PC-3 (cell line): ENCODE results near the gene FUT8.

Source experiments
- EZH2phosphoT487 ChIP-seq: fragments of 300-600 bp; sonication (generic); IDR thresholded peaks from 2 replicates; pipeline ENCODE4 v1.6.1; 2018; ENCODE audit warnings: mild to moderate bottlenecking, antibody characterized with exemption, low read length, borderline replicate concordance
- TF ChIP-seq, protein P1 (sequence below): fragments of 300-600 bp; sonication (generic); conservative IDR thresholded peaks from 2 replicates; pipeline ENCODE4 v1.5.1; 2017; ENCODE audit warnings: antibody characterized with exemption, low read depth, mild to moderate bottlenecking, low read length

DNA sequence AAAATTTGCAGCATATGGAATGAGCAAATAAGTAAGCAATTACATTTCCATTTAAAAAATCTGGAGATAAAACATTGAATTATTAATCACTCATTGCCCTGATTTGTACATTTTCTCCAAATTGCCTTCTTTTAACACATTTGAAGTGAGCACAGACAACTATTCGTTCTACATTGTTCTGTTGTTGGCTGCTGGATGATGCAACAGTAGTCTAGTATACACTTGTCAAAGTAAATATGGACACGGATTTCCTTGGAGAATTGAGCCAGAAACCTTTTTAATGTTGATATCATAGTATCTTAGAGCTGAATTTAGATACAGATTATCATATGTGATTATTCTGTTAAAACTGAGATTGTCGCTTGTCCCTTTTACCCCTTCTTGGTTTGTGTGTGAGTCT, 188.2 kb downstream of the FUT8 start:
- TF ChIP-seq, protein P1, sequence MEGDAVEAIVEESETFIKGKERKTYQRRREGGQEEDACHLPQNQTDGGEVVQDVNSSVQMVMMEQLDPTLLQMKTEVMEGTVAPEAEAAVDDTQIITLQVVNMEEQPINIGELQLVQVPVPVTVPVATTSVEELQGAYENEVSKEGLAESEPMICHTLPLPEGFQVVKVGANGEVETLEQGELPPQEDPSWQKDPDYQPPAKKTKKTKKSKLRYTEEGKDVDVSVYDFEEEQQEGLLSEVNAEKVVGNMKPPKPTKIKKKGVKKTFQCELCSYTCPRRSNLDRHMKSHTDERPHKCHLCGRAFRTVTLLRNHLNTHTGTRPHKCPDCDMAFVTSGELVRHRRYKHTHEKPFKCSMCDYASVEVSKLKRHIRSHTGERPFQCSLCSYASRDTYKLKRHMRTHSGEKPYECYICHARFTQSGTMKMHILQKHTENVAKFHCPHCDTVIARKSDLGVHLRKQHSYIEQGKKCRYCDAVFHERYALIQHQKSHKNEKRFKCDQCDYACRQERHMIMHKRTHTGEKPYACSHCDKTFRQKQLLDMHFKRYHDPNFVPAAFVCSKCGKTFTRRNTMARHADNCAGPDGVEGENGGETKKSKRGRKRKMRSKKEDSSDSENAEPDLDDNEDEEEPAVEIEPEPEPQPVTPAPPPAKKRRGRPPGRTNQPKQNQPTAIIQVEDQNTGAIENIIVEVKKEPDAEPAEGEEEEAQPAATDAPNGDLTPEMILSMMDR = no peak
- no peak for TF ChIP-seq EZH2phosphoT487
